ENCODE results near the gene BUB3. TPM values are rescaled to one million over a fixed set of nuclear protein-coding genes. Genes with fewer than 3 reads are reported as not detected.

BUB3 gene
- total and polyA plus RNA-seq, 2 of the 8 experiments (the other 6 are each of a cell fraction or from before 2014, with no cell fraction given): 183 to 207 TPM

DNA sequence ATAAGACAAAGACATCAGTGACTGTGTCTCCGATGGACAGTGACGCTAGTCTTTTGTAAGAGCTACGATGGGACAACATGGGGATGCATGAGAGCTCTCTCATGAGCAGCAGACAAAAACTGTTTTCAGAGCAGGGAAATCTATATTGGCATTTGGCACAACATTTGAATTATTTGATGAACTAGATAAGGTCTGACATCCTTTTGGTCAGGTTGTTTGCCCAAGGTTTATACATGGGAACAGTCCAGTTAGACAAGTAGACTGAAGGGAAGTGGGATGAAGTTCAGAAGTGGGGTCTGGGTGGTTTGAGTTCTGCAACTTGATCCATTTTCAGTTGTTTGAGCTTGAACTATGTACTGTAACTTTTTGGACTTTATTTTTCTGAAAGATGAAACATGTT is 50.8 kb downstream of the BUB3 start:
- H3K14ac ChIP-seq (ENCODE audit: insufficient read length): no peak overlapping the region
- H2BK12ac ChIP-seq (ENCODE audit: low read depth, low read length): no peak overlapping the region
- H3K23me2 ChIP-seq (ENCODE audit: low read depth, low read length): no peaks in the 10 kb centered on the region
- H2BK5ac ChIP-seq (ENCODE audit: low read depth, low read length): no peak overlapping the region
- H3K27ac ChIP-seq (ENCODE audit: low read depth, low read length): no peak overlapping the region
- no peak overlapping the region for H3K23ac ChIP-seq (ENCODE audit: insufficient read length)
- TF ChIP-seq POU5F1 (IDR thresholded peaks at IDR 0.05; ENCODE audit: low read depth, low read length) (no peak), SIX5 (IDR thresholded peaks at IDR 0.05; ENCODE audit: low read depth, low read length) (no peak), GABPA (IDR thresholded peaks at IDR 0.05; ENCODE audit: borderline replicate concordance, insufficient read depth, low read length) (no peak), ZNF274 (IDR thresholded peaks at IDR 0.05; ENCODE audit: borderline replicate concordance, extremely low read depth, low read length) (no peak)
- TF ChIP-seq, protein P1, sequence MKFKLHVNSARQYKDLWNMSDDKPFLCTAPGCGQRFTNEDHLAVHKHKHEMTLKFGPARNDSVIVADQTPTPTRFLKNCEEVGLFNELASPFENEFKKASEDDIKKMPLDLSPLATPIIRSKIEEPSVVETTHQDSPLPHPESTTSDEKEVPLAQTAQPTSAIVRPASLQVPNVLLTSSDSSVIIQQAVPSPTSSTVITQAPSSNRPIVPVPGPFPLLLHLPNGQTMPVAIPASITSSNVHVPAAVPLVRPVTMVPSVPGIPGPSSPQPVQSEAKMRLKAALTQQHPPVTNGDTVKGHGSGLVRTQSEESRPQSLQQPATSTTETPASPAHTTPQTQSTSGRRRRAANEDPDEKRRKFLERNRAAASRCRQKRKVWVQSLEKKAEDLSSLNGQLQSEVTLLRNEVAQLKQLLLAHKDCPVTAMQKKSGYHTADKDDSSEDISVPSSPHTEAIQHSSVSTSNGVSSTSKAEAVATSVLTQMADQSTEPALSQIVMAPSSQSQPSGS (IDR thresholded peaks at IDR 0.05; ENCODE audit: low read length): no peak
- no peaks in the 10 kb centered on the region; a peak in 1 of 8 replicates for H3K36me3 ChIP-seq (ENCODE audit: control insufficient read depth in 2 of 4, insufficient read depth in 4 of 4, low read length in 3 of 4)
- no peaks in the 10 kb centered on the region for H3K79me2 ChIP-seq (ENCODE audit: control insufficient read depth in 1 of 2, insufficient read depth in 2 of 2, low read length in 2 of 2)
- CTCF ChIA-PET (ENCODE audit: partially characterized antibody): no interaction called here
- FAIRE-seq (no peak), DNase-seq (ENCODE audit: low read depth in 1 of 2, low spot score in 2 of 2) (no peak)
- peaks cover 0 to 3% (median 0%) of the 10 kb centered on the region in 4 experiments; a peak in 2 of 7 replicates for H3K4me1 ChIP-seq (replicated peaks in 1 of 4; ENCODE audit: control insufficient read depth in 3 of 4, insufficient read depth in 4 of 4, low read length in 3 of 4)
- no peak overlapping the region for H4K91ac ChIP-seq (replicated peaks; ENCODE audit: insufficient read length, low read length)
- 91% methylated on average over 3 of the region's 3 CpGs; no CpG with 5 or more reads in 1 of the 2 experiments for WGBS, 2 experiments (ENCODE audit: extremely low coverage in 1 of 2, insufficient coverage in 1 of 2, insufficient read length in 1 of 2, insufficient replicate concordance in 2 of 2, low coverage in 1 of 2, low lambda C conversion rate in 2 of 2, missing lambda C conversion rate in 1 of 2)
- no peak overlapping the region for H3K4me2 ChIP-seq (ENCODE audit: insufficient read depth in 1 of 2, low read depth in 2 of 2, low read length in 2 of 2)
- POLR2A ChIA-PET (ENCODE audit: partially characterized antibody): interaction anchor here (1.0 kb wide), 1 partner anchor 14 kb away, joined by 3 read pairs; no protein-coding TSS in a partner anchor
- H3K27me3 ChIP-seq (replicated peaks in 1 of 4; ENCODE audit: control insufficient read depth in 3 of 4, extremely low read depth in 1 of 4, insufficient read depth in 3 of 4, low read length in 3 of 4): no peaks in the 10 kb centered on the region
- no peak overlapping the region for H3K4me3 ChIP-seq (ENCODE audit: extremely low read depth in 1 of 4, insufficient read depth in 2 of 4, low read depth in 3 of 4, low read length in 4 of 4)
- no peak overlapping the region for H2AFZ ChIP-seq (ENCODE audit: low read length)
- no peak overlapping the region for H3K4ac ChIP-seq (replicated peaks; ENCODE audit: insufficient read length, low read depth, low read length)
- no peak overlapping the region for H4K5ac ChIP-seq (ENCODE audit: insufficient read length, low read depth, low read length)
- no peaks in the 10 kb centered on the region for H4K20me1 ChIP-seq (replicated peaks in 1 of 2; ENCODE audit: control insufficient read depth in 1 of 2, insufficient read depth in 2 of 2, low read length in 2 of 2)
- H2BK120ac ChIP-seq (replicated peaks; ENCODE audit: low read depth, low read length): no peak overlapping the region
- H4K8ac ChIP-seq (ENCODE audit: extremely low read depth, insufficient read depth, low read length): no peak overlapping the region
- no peaks in the 10 kb centered on the region for H3K9me3 ChIP-seq (ENCODE audit: insufficient read depth in 2 of 2, low read depth in 1 of 2, low read length in 1 of 2)
- no peak overlapping the region for H2AK5ac ChIP-seq (ENCODE audit: low read depth, low read length)
- H3K9ac ChIP-seq (replicated peaks in 1 of 4; ENCODE audit: extremely low read depth in 1 of 4, low read depth in 3 of 4, low read length in 3 of 4): no peak overlapping the region
- 0 out of 2 replicates have a peak, but pooled peaks cover 4% of the 10 kb centered on the region for H3K79me1 ChIP-seq (ENCODE audit: low read depth, low read length)
- no peak overlapping the region for H3K56ac ChIP-seq (replicated peaks; ENCODE audit: insufficient read length, low read depth, low read length)
- H2BK15ac ChIP-seq (ENCODE audit: low read length): no peak overlapping the region
- H3K18ac ChIP-seq (ENCODE audit: extremely low read depth, low read length): no peak overlapping the region
- no peak overlapping the region for H2BK20ac ChIP-seq (ENCODE audit: low read length)

Measured in H1 (cell line).